Iris pigment epithelial cell (primary cell): ENCODE results near the gene PCDHB15.
"Not testable (repeated sequence)": the region's sequence is repeated elsewhere in the genome, so short reads cannot be mapped to it uniquely, and the experiment has no call there.

Source experiments
- DNase-seq: peaks from one replicate; pipeline ENCODE4 v3.0.0-alpha.2; 2011; ENCODE audit warnings: low read depth

The PCDHB15 gene

DNA sequence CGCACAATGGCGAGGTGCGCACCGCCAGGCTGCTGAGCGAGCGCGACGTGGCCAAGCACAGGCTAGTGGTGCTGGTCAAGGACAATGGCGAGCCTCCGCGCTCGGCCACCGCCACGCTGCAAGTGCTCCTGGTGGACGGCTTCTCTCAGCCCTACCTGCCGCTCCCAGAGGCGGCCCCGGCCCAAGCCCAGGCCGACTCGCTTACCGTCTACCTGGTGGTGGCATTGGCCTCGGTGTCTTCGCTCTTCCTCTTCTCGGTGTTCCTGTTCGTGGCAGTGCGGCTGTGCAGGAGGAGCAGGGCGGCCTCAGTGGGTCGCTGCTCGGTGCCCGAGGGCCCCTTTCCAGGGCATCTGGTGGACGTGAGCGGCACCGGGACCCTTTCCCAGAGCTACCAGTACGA, 2.2 kb downstream of the PCDHB15 start:
- not testable (repeated sequence) for DNase-seq

DNA sequence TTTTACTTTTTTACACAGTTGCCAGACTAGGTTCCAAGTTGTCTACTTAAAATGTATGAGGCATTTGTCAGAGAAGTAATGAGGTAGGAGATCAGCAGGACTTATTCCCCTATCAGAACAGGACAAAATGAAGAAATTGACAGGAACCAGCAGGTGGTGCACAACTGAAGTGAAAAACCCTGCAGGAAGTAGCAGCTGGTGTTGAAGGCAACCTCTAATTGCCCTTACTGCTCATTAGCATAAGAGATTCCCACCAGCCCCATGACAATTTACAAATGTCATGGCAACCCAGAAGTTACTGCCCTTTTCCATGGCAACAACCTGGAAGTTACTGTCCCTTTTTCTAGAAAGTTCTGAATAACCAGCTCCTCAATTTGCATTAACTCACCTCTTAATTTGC, 5.4 kb downstream of the PCDHB15 start:
- DNase-seq, result no peak

DNA sequence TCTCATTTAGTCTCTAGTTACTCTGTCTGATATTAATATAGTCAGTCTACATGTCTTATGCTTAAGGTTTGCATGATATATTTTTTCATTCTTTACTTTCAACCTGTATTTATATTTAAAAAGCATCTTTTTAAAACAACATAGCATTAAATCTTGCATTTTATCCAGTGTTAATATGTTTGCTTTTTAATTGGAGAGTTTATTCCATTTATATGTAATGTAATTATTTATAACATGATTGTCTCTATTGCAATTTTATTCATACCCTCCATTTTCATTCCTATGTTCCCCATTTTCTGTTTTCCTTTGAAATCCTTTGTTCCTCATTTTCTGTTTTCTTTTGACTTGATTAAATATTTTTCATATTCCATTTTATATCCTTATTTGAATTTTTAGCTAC, 13.3 kb downstream of the PCDHB15 start:
- no peak for DNase-seq

DNA sequence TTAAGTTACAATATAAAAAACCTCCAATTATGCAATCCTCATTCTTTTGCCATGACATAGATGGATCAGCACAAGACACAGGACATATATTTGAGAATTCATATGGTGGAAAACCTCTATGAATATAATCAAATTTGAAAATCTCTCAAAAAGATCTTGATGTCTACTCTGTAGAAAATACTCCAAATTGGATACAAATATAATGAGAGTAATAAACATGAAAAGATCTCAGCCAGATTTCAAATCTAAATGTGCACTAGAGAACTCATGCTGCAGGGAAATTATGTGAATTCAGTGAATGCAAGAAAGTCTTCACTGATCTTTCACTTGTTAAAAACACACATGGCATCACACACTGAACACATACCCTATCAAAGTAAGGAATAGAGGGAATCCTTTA, 13.8 kb downstream of the PCDHB15 start:
- no peak for DNase-seq

DNA sequence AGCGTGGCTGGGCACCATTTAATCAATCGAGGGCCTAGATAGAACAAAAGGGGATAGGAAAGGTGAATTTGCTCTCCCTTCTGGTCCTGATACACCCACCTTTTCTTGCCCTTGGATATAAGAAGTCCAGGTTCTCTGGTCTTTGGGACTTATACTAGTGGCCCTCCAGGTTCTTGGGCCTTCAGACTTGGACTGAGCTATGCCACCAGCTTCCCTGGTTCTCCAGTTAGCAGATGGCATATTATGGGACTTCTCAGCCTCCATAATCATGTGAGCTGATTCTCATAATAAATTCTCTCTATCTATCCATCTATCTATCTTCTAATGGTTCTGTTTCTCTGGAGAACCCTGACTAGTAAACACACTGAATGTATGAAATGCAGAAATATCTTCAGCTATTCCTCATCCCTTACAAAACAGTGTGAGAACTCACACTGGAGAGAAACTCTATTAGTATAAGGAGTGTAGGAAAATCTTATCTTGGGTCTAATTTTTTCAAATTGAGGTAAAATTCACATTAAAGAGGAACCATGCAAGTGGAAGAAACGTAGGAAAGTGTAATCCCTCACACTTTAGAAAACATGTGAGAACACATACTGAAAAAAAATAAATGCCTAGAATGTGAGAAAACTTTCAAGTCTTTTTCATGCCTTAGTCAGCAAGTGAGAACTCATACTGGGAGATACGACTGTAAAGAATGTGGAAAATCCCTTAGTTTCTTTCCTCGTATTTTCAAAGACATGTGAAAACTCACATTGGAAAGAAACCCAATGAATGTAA, 15.5 kb downstream of the PCDHB15 start:
- DNase-seq, result peak; percentile 12

DNA sequence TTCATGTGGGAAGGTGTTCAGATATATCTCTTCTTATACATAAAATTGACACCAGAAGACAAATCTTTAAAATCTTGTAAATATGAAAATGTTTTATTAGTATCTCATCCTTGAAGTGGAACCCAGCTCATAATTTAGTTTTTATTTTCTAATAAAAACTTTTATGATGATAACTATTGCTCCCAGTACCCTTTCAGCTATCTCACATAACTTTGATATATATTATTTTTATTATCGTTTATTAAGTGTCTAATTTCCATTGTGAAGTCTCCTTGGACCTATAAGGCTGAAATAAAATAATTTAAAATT, 16.0 kb downstream of the PCDHB15 start:
- DNase-seq, result no peak

DNA sequence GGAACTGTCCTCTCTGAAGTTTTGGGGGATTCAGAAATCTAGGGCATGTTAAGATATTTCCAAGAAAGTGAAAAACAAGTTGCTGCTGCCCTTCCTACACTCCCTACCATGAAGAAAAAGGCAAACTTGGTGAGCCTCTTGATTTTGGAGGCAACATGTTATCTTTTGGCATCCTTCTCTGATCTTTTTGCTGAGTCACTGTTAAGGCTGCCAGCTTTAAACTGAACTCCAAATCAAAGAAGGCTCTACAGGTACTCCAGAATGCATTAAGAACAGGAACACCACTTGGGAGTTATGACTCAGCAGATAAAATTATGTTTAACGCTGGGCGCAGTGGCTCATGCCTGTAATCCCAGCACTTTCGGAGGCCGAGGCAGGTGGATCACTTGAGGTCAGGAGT, 24.0 kb downstream of the PCDHB15 start:
- DNase-seq, result no peak

DNA sequence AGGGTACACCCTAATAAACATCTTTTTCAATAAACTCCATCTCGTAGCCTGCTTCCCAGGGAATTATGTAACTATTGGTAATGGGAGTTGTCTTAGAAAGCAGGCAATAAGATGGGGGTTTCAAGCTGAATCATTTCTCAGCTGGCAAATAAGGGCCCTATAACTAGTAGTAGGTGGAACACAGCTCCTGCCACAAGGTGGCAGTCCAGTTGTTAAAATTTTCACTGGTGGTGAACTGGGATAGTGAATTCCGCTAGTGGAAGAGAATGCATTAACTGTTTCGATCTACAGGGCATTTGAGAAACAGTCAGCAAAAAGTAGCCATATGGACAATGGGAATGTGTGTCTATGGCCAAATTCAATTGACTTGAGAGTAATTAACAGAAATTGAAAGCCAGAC, 27.7 kb downstream of the PCDHB15 start:
- no peak for DNase-seq

DNA sequence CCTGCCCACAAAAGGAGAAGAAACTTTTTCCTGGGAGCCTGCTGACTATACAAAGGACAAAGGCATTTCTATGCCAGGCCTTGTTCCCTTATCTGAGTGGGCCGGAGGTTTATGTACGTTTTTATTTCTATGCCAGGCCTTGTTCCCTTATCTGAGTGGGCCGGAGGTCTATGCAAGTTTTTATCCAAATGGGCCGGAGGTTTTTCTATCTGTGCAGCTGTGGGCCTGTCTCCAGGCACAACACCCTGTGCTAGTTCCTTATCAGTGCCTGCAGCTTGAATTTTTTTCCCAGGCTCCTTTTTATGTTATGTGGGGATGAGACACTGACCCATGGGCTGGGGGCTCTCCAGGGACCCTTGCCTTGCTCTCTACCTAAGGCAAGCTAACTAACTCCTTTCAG, 53.2 kb downstream of the PCDHB15 start:
- DNase-seq, result no peak
